Kidney epithelial cell (primary cell): ENCODE measurements around the gene ERGIC3. TPM values are rescaled to one million over a fixed set of nuclear protein-coding genes. Genes with fewer than 3 reads are reported as not detected.

Experiments
- DNase-seq: peaks from one replicate; pipeline ENCODE4 v3.0.0-alpha.2; 2010; ENCODE audit warnings: low read depth
- H3K27me3 ChIP-seq: 2 replicates; pipeline ENCODE4 v1.6.0; 2011; ENCODE audit warnings: low read length; ENCODE audit not compliant: control insufficient read depth, insufficient read depth
- H3K36me3 ChIP-seq: 2 replicates; pipeline ENCODE4 v1.5.1; 2011; ENCODE audit warnings: low read length; ENCODE audit not compliant: control insufficient read depth, insufficient read depth
- H3K4me3 ChIP-seq: 2 replicates; pipeline ENCODE4 v1.5.1; 2011; ENCODE audit warnings: low read depth, mild to moderate bottlenecking, control low read depth, low read length
- total RNA-seq: library from RNA; depleted of rRNA; stranded (reverse); fragments of >200 nt; gene quantifications from 2 replicates; pipeline ENCODE4 v1.2.3, GENCODE V29; 2015
- TF ChIP-seq, protein P1 (sequence below): IDR thresholded peaks from 2 replicates; pipeline ENCODE4 v1.5.1; 2011; ENCODE audit warnings: mild to moderate bottlenecking, moderate library complexity, low read length, control low read depth, inconsistent platforms; ENCODE audit not compliant: insufficient read depth, poor library complexity, severe bottlenecking

The ERGIC3 gene
- total RNA-seq, 1 donor from 2014 or later: 215 TPM

DNA sequence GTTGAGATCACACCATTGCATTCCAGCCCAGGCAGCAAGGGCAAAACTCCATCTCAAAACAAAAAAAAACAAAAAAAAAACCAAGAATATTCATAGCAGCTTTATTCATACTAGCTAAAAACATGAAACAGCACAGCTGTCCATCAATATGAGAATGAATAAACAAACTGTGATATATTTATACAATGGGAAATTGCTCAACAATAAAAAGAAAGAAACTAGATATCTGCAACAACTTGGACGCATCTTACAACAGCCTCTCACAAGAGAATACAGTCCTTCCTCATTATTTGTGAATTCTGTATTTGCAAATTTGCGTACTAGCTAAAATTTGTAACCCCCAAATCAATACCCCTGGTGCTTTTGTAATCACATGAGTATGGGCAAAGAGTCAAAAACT lies 45.6 kb downstream of the ERGIC3 start:
- H3K4me3 ChIP-seq: no peak overlapping the region
- TF ChIP-seq, protein P1, sequence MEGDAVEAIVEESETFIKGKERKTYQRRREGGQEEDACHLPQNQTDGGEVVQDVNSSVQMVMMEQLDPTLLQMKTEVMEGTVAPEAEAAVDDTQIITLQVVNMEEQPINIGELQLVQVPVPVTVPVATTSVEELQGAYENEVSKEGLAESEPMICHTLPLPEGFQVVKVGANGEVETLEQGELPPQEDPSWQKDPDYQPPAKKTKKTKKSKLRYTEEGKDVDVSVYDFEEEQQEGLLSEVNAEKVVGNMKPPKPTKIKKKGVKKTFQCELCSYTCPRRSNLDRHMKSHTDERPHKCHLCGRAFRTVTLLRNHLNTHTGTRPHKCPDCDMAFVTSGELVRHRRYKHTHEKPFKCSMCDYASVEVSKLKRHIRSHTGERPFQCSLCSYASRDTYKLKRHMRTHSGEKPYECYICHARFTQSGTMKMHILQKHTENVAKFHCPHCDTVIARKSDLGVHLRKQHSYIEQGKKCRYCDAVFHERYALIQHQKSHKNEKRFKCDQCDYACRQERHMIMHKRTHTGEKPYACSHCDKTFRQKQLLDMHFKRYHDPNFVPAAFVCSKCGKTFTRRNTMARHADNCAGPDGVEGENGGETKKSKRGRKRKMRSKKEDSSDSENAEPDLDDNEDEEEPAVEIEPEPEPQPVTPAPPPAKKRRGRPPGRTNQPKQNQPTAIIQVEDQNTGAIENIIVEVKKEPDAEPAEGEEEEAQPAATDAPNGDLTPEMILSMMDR: no peak
- no peaks in the 10 kb centered on the region for H3K27me3 ChIP-seq
- DNase-seq: no peak
- no peaks in the 10 kb centered on the region for H3K36me3 ChIP-seq

DNA sequence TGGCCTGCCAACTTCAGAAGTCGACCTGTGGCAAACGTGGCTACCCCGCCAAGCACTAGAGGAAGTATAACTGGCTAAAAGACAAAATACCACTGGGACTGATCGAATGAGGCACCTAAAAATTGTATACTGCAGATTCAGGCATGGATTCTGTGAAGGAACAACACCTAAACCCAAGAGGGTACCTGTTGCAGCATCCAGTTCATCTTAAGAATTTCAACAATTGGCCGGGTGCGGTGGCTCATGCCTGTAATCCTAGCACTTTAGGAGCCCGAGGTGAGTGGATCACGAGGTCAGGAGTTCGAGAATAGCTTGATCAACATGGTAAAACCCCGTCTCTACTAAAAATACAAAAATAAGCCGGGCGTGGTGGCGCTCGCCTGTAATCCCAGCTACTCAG lies 46.5 kb downstream of the ERGIC3 start:
- TF ChIP-seq, protein P1: no peak
- Histone ChIP-seq H3K27me3 (no peaks in the 10 kb centered on the region), H3K4me3 (no peak overlapping the region), H3K36me3 (no peaks in the 10 kb centered on the region)
- DNase-seq: no peak

GRCh38 chr20:35592339-35592974 lies 50.6 kb downstream of the ERGIC3 start:
- no peak overlapping the region for H3K4me3 ChIP-seq
- H3K36me3 ChIP-seq: no peaks in the 10 kb centered on the region
- H3K27me3 ChIP-seq: peaks cover 3% of the 10 kb centered on the region
- TF ChIP-seq, protein P1: no peak
- DNase-seq: no peak

GRCh38 chr20:35595456-35595855 lies 53.6 kb downstream of the ERGIC3 start:
- Histone ChIP-seq H3K27me3 (peaks cover 20% of the 10 kb centered on the region), H3K36me3 (no peaks in the 10 kb centered on the region), H3K4me3 (no peak overlapping the region)
- DNase-seq: no peak
- TF ChIP-seq, protein P1: no peak

GRCh38 chr20:35595901-35596300 lies 54.0 kb downstream of the ERGIC3 start:
- no peak for DNase-seq
- TF ChIP-seq, protein P1: no peak
- no peaks in the 10 kb centered on the region for H3K36me3 ChIP-seq
- H3K27me3 ChIP-seq: peaks cover 25% of the 10 kb centered on the region
- H3K4me3 ChIP-seq: no peak overlapping the region

- peaks cover 38% of the 10 kb centered on the region for H3K27me3 ChIP-seq
- H3K4me3 ChIP-seq: no peak overlapping the region
- DNase-seq: no peak
- TF ChIP-seq, protein P1: no peak
- no peaks in the 10 kb centered on the region for H3K36me3 ChIP-seq
Measured at GRCh38 chr20:35597186-35597585, 55.3 kb downstream of the ERGIC3 start.
